ENCODE measurements around the gene SH3BGRL2. TPM values are rescaled to one million over a fixed set of nuclear protein-coding genes. Genes with fewer than 3 reads are reported as not detected.

SH3BGRL2 gene
- total and polyA plus RNA-seq, 2 donors (not counting 1 experiment from before 2014, with no cell fraction given) = 0.01 TPM; not detected in 1

DNA sequence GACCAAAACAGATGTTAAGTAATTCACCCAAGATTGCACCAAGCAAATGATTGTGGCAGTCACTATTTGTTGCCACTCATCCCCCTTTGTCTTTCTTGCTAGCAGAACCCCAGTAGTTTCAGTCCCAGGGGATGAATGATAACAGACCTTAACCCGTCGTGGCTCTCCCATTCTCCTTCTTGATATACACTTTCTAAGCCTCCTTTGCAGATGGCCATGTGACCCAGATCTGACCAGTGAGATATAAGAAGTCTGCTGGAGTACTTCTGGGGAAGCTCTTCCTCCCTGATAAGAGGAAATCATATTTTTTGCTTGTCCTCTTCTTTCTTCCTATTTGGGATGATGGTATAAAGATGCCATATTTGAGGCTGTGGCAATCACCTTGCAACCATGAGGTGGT lies 9.6 kb upstream of the SH3BGRL2 start:
- 80% methylated on average over 2 of the region's 2 CpGs for WGBS (ENCODE audit: insufficient coverage)
- Histone ChIP-seq H3K9me3 (ENCODE audit: control extremely low read depth in 1 of 3, control insufficient read depth in 2 of 3, insufficient read depth in 1 of 3, low read length in 2 of 3) (no peaks in the 10 kb centered on the region), H2AFZ (ENCODE audit: insufficient read depth, low read depth, low read length, poor library complexity, severe bottlenecking) (no peak overlapping the region), H3K4me2 (replicated peaks; ENCODE audit: low read depth, low read length, poor library complexity, severe bottlenecking) (no peak overlapping the region), H3K27ac (ENCODE audit: low read length in 2 of 2) (no peak overlapping the region), H3K36me3 (replicated peaks in 1 of 2; ENCODE audit: control extremely low read depth in 1 of 2, control insufficient read depth in 1 of 2, extremely low read depth in 1 of 2, insufficient read depth in 2 of 2, low read length in 1 of 2) (no peaks in the 10 kb centered on the region), H3K9ac (ENCODE audit: low read length) (no peak overlapping the region), H3K79me2 (ENCODE audit: control insufficient read depth, insufficient read depth, low read length) (no peaks in the 10 kb centered on the region), H3K27me3 (replicated peaks in 1 of 4; ENCODE audit: control extremely low read depth in 1 of 4, control insufficient read depth in 3 of 4, insufficient read depth in 4 of 4, low read length in 3 of 4) (no peaks in the 10 kb centered on the region), H3K4me1 (ENCODE audit: control insufficient read depth in 2 of 2, insufficient read depth in 2 of 2, low read length in 2 of 2) (no peaks in the 10 kb centered on the region), H3K4me3 (ENCODE audit: control extremely low read depth in 1 of 5, extremely low read depth in 1 of 5, insufficient read depth in 1 of 5, low read depth in 2 of 5, low read length in 4 of 5) (no peak overlapping the region), H4K20me1 (ENCODE audit: control insufficient read depth, insufficient read depth, low read length, poor library complexity, severe bottlenecking) (no peaks in the 10 kb centered on the region)
- no peak for ATAC-seq (ENCODE audit: low read depth)
- intact Hi-C loops (cut with micrococcal nuclease) = no loop called here
- ChIA-PET POLR2A (no interaction called here), CTCF (no interaction called here)
- Mint-ChIP-seq H3K4me3 (no peak overlapping the region), H3K27ac (no peak overlapping the region), H3K9me3 (ENCODE audit: insufficient read depth) (no peaks in the 10 kb centered on the region), H3K4me1 (no peaks in the 10 kb centered on the region), H3K27me3 (peaks cover 15% of the 10 kb centered on the region)
- TF ChIP-seq, protein P1, sequence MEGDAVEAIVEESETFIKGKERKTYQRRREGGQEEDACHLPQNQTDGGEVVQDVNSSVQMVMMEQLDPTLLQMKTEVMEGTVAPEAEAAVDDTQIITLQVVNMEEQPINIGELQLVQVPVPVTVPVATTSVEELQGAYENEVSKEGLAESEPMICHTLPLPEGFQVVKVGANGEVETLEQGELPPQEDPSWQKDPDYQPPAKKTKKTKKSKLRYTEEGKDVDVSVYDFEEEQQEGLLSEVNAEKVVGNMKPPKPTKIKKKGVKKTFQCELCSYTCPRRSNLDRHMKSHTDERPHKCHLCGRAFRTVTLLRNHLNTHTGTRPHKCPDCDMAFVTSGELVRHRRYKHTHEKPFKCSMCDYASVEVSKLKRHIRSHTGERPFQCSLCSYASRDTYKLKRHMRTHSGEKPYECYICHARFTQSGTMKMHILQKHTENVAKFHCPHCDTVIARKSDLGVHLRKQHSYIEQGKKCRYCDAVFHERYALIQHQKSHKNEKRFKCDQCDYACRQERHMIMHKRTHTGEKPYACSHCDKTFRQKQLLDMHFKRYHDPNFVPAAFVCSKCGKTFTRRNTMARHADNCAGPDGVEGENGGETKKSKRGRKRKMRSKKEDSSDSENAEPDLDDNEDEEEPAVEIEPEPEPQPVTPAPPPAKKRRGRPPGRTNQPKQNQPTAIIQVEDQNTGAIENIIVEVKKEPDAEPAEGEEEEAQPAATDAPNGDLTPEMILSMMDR (IDR thresholded peaks at IDR 0.05) = no peak
- TF ChIP-seq EZH2 (IDR thresholded peaks at IDR 0.05; ENCODE audit: borderline replicate concordance, insufficient read depth, low read depth, low read length, poor library complexity, severe bottlenecking) = no peak
- DNase-seq = no peak

DNA sequence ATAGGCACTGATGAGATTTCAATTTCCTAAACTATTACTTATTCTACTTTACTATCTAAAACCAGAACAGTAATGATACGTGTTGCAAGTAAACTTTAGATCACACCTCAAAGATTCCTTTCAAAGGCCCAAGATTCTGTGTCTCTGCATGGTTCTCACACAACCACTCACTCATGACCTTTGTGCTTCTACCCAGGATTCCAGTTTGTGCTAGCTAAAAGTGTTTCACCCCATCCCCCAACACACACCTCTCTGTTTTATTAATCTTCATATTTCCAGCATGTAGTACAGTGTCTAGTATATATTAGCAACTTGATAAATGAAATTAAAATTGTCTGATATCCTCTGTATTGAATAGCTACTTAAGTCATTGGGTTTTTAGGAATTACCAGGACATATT lies 8.8 kb upstream of the SH3BGRL2 start:
- Mint-ChIP-seq H3K9me3 (ENCODE audit: insufficient read depth) (no peaks in the 10 kb centered on the region), H3K4me3 (no peak overlapping the region), H3K27ac (no peak overlapping the region), H3K4me1 (no peaks in the 10 kb centered on the region), H3K27me3 (peaks cover 12% of the 10 kb centered on the region)
- Histone ChIP-seq H4K20me1 (ENCODE audit: control insufficient read depth, insufficient read depth, low read length, poor library complexity, severe bottlenecking) (no peaks in the 10 kb centered on the region), H2AFZ (ENCODE audit: insufficient read depth, low read depth, low read length, poor library complexity, severe bottlenecking) (no peak overlapping the region), H3K4me3 (ENCODE audit: control extremely low read depth in 1 of 5, extremely low read depth in 1 of 5, insufficient read depth in 1 of 5, low read depth in 2 of 5, low read length in 4 of 5) (no peak overlapping the region), H3K36me3 (replicated peaks in 1 of 2; ENCODE audit: control extremely low read depth in 1 of 2, control insufficient read depth in 1 of 2, extremely low read depth in 1 of 2, insufficient read depth in 2 of 2, low read length in 1 of 2) (no peaks in the 10 kb centered on the region), H3K9ac (ENCODE audit: low read length) (no peak overlapping the region), H3K4me1 (ENCODE audit: control insufficient read depth in 2 of 2, insufficient read depth in 2 of 2, low read length in 2 of 2) (no peaks in the 10 kb centered on the region), H3K79me2 (ENCODE audit: control insufficient read depth, insufficient read depth, low read length) (no peaks in the 10 kb centered on the region), H3K27me3 (replicated peaks in 1 of 4; ENCODE audit: control extremely low read depth in 1 of 4, control insufficient read depth in 3 of 4, insufficient read depth in 4 of 4, low read length in 3 of 4) (no peaks in the 10 kb centered on the region), H3K9me3 (ENCODE audit: control extremely low read depth in 1 of 3, control insufficient read depth in 2 of 3, insufficient read depth in 1 of 3, low read length in 2 of 3) (no peaks in the 10 kb centered on the region), H3K27ac (ENCODE audit: low read length in 2 of 2) (no peak overlapping the region), H3K4me2 (replicated peaks; ENCODE audit: low read depth, low read length, poor library complexity, severe bottlenecking) (no peak overlapping the region)
- 71% methylated on average over 1 of the region's 1 CpG for WGBS (ENCODE audit: insufficient coverage)
- TF ChIP-seq, protein P1 (IDR thresholded peaks at IDR 0.05) = no peak
- TF ChIP-seq EZH2 (IDR thresholded peaks at IDR 0.05; ENCODE audit: borderline replicate concordance, insufficient read depth, low read depth, low read length, poor library complexity, severe bottlenecking) = no peak
- ChIA-PET CTCF (interaction anchor here (0.6 kb wide), 1 partner anchor 1196 kb away, joined by 3 read pairs; no protein-coding TSS in a partner anchor), POLR2A (no interaction called here)
- intact Hi-C loops (cut with micrococcal nuclease) = no loop called here
- DNase-seq (no peak), ATAC-seq (ENCODE audit: low read depth) (no peak)

Data from B cell (primary cell).